ENCODE data around the gene KCND3.

GRCh38 chr1:111846842-111847241 lies 142.6 kb downstream of the KCND3 start:
- TF ChIP-seq GATA2 (IDR thresholded peaks at IDR 0.05; ENCODE audit: low read depth, low read length) (no peak), GATA3 (IDR thresholded peaks at IDR 0.05; ENCODE audit: low read depth, low read length) (no peak)
